Gastrocnemius medialis (tissue), 4 donors: Measurements from ENCODE around the gene CHRM4. TPM values are rescaled to one million over a fixed set of nuclear protein-coding genes. Genes with fewer than 3 reads are reported as not detected.

ENCODE experiments used
- ATAC-seq, 2 donors: fragments of 150-250 bp; one replicate each; pipeline ENCODE4 v1.9.1; 2016
- DNase-seq, 2 donors: peaks; one replicate each; pipeline ENCODE4 v3.0.0-alpha.2; 2019
- H3K27ac ChIP-seq, 4 donors: fragments of 200-600 bp; sonication (generic); 1 replicate in 1 of 4; 2 replicates in 3 of 4; pipeline ENCODE4 v1.5.1; 2016 to 2018; ENCODE audit warnings: mild to moderate bottlenecking in 2 of 4, moderate library complexity in 1 of 4
- H3K27me3 ChIP-seq, 3 donors: fragments of 200-600 bp; sonication (generic) in 2 of 3; 1 replicate in 1 of 3; 2 replicates in 2 of 3; pipeline versions ENCODE4 v1.5.1 to v1.6.0; 2016 to 2019; ENCODE audit warnings: mild to moderate bottlenecking in 1 of 3, moderate library complexity in 1 of 3
- H3K36me3 ChIP-seq, 2 donors: fragments of 200-600 bp; sonication (generic) in 1 of 2; one replicate each; pipeline ENCODE4 v1.5.1; 2017 to 2018
- H3K4me1 ChIP-seq, 2 donors: fragments of 200-600 bp; sonication (generic) in 1 of 2; one replicate each; pipeline ENCODE4 v1.5.1; 2016 to 2017; ENCODE audit warnings: mild to moderate bottlenecking in 2 of 2
- H3K4me3 ChIP-seq, 4 donors: fragments of 200-600 bp; sonication (generic) in 3 of 4; 1 replicate in 1 of 4; 2 replicates in 3 of 4; pipeline ENCODE4 v1.5.1; 2016 to 2019; ENCODE audit warnings: mild to moderate bottlenecking in 2 of 4
- H3K9me3 ChIP-seq, 3 donors: fragments of 200-600 bp; sonication (generic) in 2 of 3; 1 replicate in 1 of 3; 2 replicates in 2 of 3; pipeline ENCODE4 v1.5.1; 2016 to 2019
- POLR2A ChIP-seq, 2 donors: fragments of 450-650 bp; IDR thresholded peaks; one replicate each; pipeline ENCODE4 v1.6.1; 2017; ENCODE audit warnings: antibody characterized with exemption in 2 of 2, mild to moderate bottlenecking in 2 of 2, moderate library complexity in 2 of 2
- in situ Hi-C, 4 donors: fragments of 200-750 bp; cut with MboI; loops; one replicate each; pipeline versions ENCODE4 v1.15.0 to v1.8.0; 2017; ENCODE audit warnings: low sequenced_read_pairs in 4 of 4
- intact Hi-C: fragments of 100-400 bp; cut with DNase I; formaldehyde crosslinking; loops from one replicate; pipeline ENCODE4 v1.15.1; 2023; ENCODE audit warnings: low total_unique reads
- total RNA-seq, 4 donors: library from RNA; depleted of rRNA; stranded (reverse); fragments of >200 nt; gene quantifications; one replicate each; pipeline versions ENCODE4 v1.1.0 to v1.2.3, GENCODE V29; 2016
- TF ChIP-seq, protein P1 (sequence below), 5 experiments: fragments of 450-650 bp in 3 of 5; fragments of 200-600 bp in 2 of 5; sonication (generic) in 2 of 5; IDR thresholded peaks in 4 of 5; conservative IDR thresholded peaks in 1 of 5; 1 replicate in 4 of 5; 2 replicates in 1 of 5; pipeline ENCODE4 v1.5.1; 2016 to 2019; ENCODE audit warnings: antibody characterized with exemption in 5 of 5, mild to moderate bottlenecking in 3 of 5, moderate library complexity in 3 of 5

The CHRM4 gene
- total RNA-seq, 4 donors from 2014 or later: not detected

DNA sequence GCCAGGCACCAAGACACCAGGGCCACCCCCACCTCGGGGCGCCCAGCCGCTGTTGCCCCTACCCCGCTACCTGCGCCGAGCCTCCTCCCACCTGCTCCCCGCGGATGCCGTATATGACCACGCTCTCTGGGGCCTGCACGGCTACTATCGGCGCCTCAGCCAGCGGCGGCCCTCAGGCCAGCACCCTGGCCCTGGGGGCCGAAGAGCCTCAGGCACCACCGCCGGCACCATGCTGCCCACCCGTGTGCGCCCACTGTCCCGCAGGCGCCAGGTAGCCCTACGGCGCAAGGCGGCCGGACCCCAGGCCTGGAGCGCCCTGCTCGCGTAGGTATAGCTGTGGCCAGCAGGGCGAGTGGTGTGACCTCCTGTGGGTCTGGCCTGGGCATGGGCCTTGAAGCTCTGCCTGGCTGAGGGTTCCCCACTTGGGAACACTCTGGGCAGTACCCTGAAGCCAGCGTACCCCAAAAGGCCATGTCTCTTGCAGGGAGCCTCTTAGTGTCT is 24.9 kb downstream of the CHRM4 start:
- DNase-seq (no peak), ATAC-seq (no peak)
- Histone ChIP-seq H3K27ac (peak overlapping the region; percentile 98 to 100 (median 98)), H3K4me1 (peaks cover 52 to 60% of the 10 kb centered on the region in 2 donors), H3K4me3 (no peak overlapping the region), H3K36me3 (peaks cover 0 to 39% of the 10 kb centered on the region in 2 donors), H3K27me3 (no peaks in the 10 kb centered on the region), H3K9me3 (no peaks in the 10 kb centered on the region)
- no peak for TF ChIP-seq POLR2A (IDR thresholded peaks at IDR 0.05)
- TF ChIP-seq, protein P1, sequence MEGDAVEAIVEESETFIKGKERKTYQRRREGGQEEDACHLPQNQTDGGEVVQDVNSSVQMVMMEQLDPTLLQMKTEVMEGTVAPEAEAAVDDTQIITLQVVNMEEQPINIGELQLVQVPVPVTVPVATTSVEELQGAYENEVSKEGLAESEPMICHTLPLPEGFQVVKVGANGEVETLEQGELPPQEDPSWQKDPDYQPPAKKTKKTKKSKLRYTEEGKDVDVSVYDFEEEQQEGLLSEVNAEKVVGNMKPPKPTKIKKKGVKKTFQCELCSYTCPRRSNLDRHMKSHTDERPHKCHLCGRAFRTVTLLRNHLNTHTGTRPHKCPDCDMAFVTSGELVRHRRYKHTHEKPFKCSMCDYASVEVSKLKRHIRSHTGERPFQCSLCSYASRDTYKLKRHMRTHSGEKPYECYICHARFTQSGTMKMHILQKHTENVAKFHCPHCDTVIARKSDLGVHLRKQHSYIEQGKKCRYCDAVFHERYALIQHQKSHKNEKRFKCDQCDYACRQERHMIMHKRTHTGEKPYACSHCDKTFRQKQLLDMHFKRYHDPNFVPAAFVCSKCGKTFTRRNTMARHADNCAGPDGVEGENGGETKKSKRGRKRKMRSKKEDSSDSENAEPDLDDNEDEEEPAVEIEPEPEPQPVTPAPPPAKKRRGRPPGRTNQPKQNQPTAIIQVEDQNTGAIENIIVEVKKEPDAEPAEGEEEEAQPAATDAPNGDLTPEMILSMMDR (IDR thresholded peaks at IDR 0.05 in 4 of 5, conservative IDR thresholded peaks at IDR 0.05 in 1 of 5): no peak
- in situ Hi-C loops (no loop called here), intact Hi-C loops (loop anchor here (1.0 to 10.0 kb wide), 3 partner anchors 14 to 1058 kb away; partner anchors contain the start of genes PACSIN3 and PSMC3)

DNA sequence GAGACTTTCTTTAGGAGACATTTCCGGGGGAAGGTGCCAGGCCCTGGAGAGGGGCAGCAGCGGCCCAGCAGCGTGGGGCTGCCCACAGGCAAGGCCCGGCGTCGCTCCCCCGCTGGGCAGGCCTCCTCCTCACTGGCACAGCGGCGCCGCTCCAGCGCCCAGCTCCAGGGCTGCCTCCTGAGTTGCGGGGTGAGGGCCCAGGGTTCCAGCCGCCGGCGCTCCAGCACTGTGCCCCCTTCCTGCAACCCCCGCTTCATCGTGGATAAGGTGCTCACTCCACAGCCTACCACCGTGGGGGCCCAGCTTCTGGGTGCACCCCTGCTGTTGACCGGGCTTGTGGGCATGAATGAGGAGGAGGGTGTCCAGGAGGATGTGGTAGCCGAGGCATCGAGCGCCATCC is 25.3 kb downstream of the CHRM4 start:
- peaks cover 53 to 61% of the 10 kb centered on the region in 2 donors for H3K4me1 ChIP-seq
- TF ChIP-seq, protein P1 (IDR thresholded peaks at IDR 0.05 in 4 of 5, conservative IDR thresholded peaks at IDR 0.05 in 1 of 5): no peak
- TF ChIP-seq POLR2A (IDR thresholded peaks at IDR 0.05): no peak
- DNase-seq: no peak
- peaks cover 0 to 35% of the 10 kb centered on the region in 2 donors for H3K36me3 ChIP-seq
- H3K27me3 ChIP-seq: no peaks in the 10 kb centered on the region
- no peak overlapping the region for H3K4me3 ChIP-seq
- in situ Hi-C loops: no loop called here
- ATAC-seq: no peak
- intact Hi-C loops: loop anchor here (10.0 kb wide), 2 partner anchors 819 to 1059 kb away; partner anchors contain the start of genes PACSIN3 and PSMC3
- H3K27ac ChIP-seq: peak overlapping the region; percentile 98 to 100 (median 98)
- no peaks in the 10 kb centered on the region for H3K9me3 ChIP-seq

DNA sequence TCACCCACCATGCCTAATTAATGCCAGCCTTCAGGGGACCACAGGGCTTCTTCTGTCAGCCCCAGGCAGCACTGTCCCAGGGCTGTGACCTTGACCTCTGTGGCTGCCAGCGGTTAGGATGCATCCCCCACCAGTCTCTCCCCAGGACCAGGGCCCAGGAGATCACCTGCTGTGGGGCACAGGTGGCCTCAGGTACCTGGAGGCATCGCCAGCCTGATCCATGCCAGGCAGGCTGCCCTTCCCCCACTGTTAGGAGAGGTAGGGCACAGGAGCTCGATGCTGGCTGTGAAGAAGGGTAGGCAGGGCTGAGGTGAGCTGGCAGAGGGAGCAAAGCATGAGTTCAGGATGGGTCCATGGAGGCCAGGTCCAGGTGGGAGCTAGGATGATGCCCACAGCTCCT is 26.8 kb downstream of the CHRM4 start:
- Histone ChIP-seq H3K36me3 (peaks cover 0 to 20% of the 10 kb centered on the region in 2 donors), H3K4me1 (peaks cover 68 to 74% of the 10 kb centered on the region in 2 donors), H3K9me3 (no peaks in the 10 kb centered on the region), H3K27me3 (no peaks in the 10 kb centered on the region), H3K4me3 (no peak overlapping the region), H3K27ac (peak overlapping the region; percentile 98 to 100 (median 98))
- TF ChIP-seq, protein P1 (IDR thresholded peaks at IDR 0.05 in 4 of 5, conservative IDR thresholded peaks at IDR 0.05 in 1 of 5): no peak
- no peak for TF ChIP-seq POLR2A (IDR thresholded peaks at IDR 0.05)
- ATAC-seq (no peak), DNase-seq (no peak)
- intact Hi-C loops (loop anchor here (5.0 to 10.0 kb wide), 3 partner anchors 338 to 1060 kb away; partner anchors contain the start of genes ARHGAP1, PACSIN3, PSMC3 and ZNF408), in situ Hi-C loops (no loop called here)

DNA sequence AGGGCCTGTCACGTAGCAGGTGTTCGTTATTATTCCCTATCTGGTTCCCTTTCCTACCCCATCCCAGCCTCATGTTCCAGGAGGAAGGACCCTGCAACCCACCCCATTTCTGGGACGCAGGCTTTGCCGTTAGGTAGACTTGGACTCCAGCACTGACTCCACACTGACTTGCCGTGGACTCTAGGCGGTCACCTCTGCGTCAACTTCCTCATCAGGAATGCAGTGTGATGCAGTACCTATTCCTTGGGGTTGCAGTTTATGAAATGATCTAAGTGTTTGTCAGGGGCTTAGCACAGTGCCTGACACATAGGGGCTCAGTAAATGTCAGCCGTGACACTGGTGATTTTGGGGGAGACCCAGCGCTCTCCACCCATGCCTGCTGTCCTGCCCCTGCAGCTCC is 27.5 kb downstream of the CHRM4 start:
- no peaks in the 10 kb centered on the region for H3K27me3 ChIP-seq
- H3K36me3 ChIP-seq: peaks cover 0 to 14% of the 10 kb centered on the region in 2 donors
- peaks cover 69 to 74% of the 10 kb centered on the region in 2 donors for H3K4me1 ChIP-seq
- peak overlapping the region; percentile 15 to 77 (median 54) for H3K4me3 ChIP-seq
- H3K27ac ChIP-seq: peak overlapping the region; percentile 98 to 100 (median 98)
- no peak for DNase-seq
- no peaks in the 10 kb centered on the region for H3K9me3 ChIP-seq
- intact Hi-C loops: loop anchor here (5.0 to 10.0 kb wide), 3 partner anchors 338 to 1061 kb away; partner anchors contain the start of genes ARHGAP1, PACSIN3, PSMC3 and ZNF408
- no peak for TF ChIP-seq POLR2A (IDR thresholded peaks at IDR 0.05)
- TF ChIP-seq, protein P1 (IDR thresholded peaks at IDR 0.05 in 4 of 5, conservative IDR thresholded peaks at IDR 0.05 in 1 of 5): no peak
- no peak for ATAC-seq
- in situ Hi-C loops: no loop called here
